ENCODE results near the gene VPS29. TPM values are rescaled to one million over a fixed set of nuclear protein-coding genes. Genes with fewer than 3 reads are reported as not detected.

The VPS29 gene
- total RNA-seq, 1 experiment from 2014 or later: 114 TPM

- H3K9me2 ChIP-seq (replicated peaks; ENCODE audit: low read length): no peaks in the 10 kb centered on the region
- TF ChIP-seq EZH2 (IDR thresholded peaks at IDR 0.05; ENCODE audit: low read length, unreplicated experiment): no peak
- TF ChIP-seq, protein P1, sequence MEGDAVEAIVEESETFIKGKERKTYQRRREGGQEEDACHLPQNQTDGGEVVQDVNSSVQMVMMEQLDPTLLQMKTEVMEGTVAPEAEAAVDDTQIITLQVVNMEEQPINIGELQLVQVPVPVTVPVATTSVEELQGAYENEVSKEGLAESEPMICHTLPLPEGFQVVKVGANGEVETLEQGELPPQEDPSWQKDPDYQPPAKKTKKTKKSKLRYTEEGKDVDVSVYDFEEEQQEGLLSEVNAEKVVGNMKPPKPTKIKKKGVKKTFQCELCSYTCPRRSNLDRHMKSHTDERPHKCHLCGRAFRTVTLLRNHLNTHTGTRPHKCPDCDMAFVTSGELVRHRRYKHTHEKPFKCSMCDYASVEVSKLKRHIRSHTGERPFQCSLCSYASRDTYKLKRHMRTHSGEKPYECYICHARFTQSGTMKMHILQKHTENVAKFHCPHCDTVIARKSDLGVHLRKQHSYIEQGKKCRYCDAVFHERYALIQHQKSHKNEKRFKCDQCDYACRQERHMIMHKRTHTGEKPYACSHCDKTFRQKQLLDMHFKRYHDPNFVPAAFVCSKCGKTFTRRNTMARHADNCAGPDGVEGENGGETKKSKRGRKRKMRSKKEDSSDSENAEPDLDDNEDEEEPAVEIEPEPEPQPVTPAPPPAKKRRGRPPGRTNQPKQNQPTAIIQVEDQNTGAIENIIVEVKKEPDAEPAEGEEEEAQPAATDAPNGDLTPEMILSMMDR (conservative IDR thresholded peaks at IDR 0.05; ENCODE audit: low read depth, low read length): peak; percentile 82
- no peak for TF ChIP-seq EZH2phosphoT487 (IDR thresholded peaks at IDR 0.05; ENCODE audit: borderline replicate concordance, low read length)
- peak within 1 kb of the TSS; percentile 87 for H3K4me2 ChIP-seq (ENCODE audit: low read length)
- peaks cover 5% of the 10 kb centered on the region; the same call in 1 of the 2 replicates for H4K20me1 ChIP-seq (ENCODE audit: low read length)
- ChIA-PET CTCF (interaction anchor here (0.6 to 1.9 kb wide), 8 partner anchors 17 to 433 kb away, joined by 4 to 25 read pairs (median 6); partner anchors contain the start of genes FAM216A and GPN3), POLR2A (ENCODE audit: unreplicated experiment) (interaction anchor here (0.6 to 1.1 kb wide), 6 partner anchors 17 to 922 kb away, joined by 3 to 8 read pairs (median 4); partner anchors contain the start of genes FAM216A and GPN3)
- peaks cover 40% of the 10 kb centered on the region for H3K79me2 ChIP-seq (ENCODE audit: low read length)
- H3K27me3 ChIP-seq (ENCODE audit: low read length): no peaks in the 10 kb centered on the region
- peak within 1 kb of the TSS; percentile 77 for H2AFZ ChIP-seq (ENCODE audit: low read length)
- intact Hi-C loops (cut with micrococcal nuclease): loop anchor here (1.0 to 2.0 kb wide), 3 partner anchors 18 to 377 kb away; partner anchors contain the start of genes FAM216A and GPN3
- DNase-seq (peak; percentile 97), ATAC-seq (peak; percentile 96)
- H3K4me3 ChIP-seq (ENCODE audit: low read length): peak within 1 kb of the TSS; percentile 94
- H3K9ac ChIP-seq (ENCODE audit: low read length): peak within 1 kb of the TSS; percentile 92
- H3F3A ChIP-seq (ENCODE audit: low read length, unreplicated experiment): peaks cover 3% of the 10 kb centered on the region
- H3K36me3 ChIP-seq (ENCODE audit: low read depth, low read length): peaks cover 21% of the 10 kb centered on the region; the same call in 1 of the 2 replicates
- TSS peak; percentile 73 for BruUV-seq (replicated peaks)
- H3K9me3 ChIP-seq (ENCODE audit: low read length): no peaks in the 10 kb centered on the region
- H3K4me1 ChIP-seq (ENCODE audit: insufficient read depth, low read length): 0 out of 2 replicates have a peak, but pooled peaks cover 5% of the 10 kb centered on the region
- peak within 1 kb of the TSS; percentile 75 for H3K27ac ChIP-seq (ENCODE audit: low read length)
These were observed 52.0 kb downstream of the VPS29 start, which contains the start of gene ARPC3 for GRCh38 chr12:110449799-110450497. Gene ARPC3 (minus strand): TSS chr12:110450337. CDS start chr12:110450260, 77 bp downstream.

- Histone ChIP-seq H3K4me1 (ENCODE audit: insufficient read depth, low read length) (0 out of 2 replicates have a peak, but pooled peaks cover 5% of the 10 kb centered on the region), H4K20me1 (ENCODE audit: low read length) (peaks cover 5% of the 10 kb centered on the region; the same call in 1 of the 2 replicates), H3K79me2 (ENCODE audit: low read length) (peaks cover 33% of the 10 kb centered on the region), H2AFZ (ENCODE audit: low read length) (no peak overlapping the region), H3K9me2 (replicated peaks; ENCODE audit: low read length) (no peaks in the 10 kb centered on the region), H3K4me3 (ENCODE audit: low read length) (no peak overlapping the region), H3F3A (ENCODE audit: low read length, unreplicated experiment) (no peaks in the 10 kb centered on the region), H3K4me2 (ENCODE audit: low read length) (no peak overlapping the region), H3K36me3 (ENCODE audit: low read depth, low read length) (peaks cover 46% of the 10 kb centered on the region), H3K9me3 (ENCODE audit: low read length) (no peaks in the 10 kb centered on the region), H3K27me3 (ENCODE audit: low read length) (no peaks in the 10 kb centered on the region), H3K9ac (ENCODE audit: low read length) (no peak overlapping the region), H3K27ac (ENCODE audit: low read length) (no peak overlapping the region)
- DNase-seq (no peak), ATAC-seq (no peak)
- intact Hi-C loops (cut with micrococcal nuclease): no loop called here
- TF ChIP-seq EZH2phosphoT487 (IDR thresholded peaks at IDR 0.05; ENCODE audit: borderline replicate concordance, low read length): no peak
- no peak for TF ChIP-seq EZH2 (IDR thresholded peaks at IDR 0.05; ENCODE audit: low read length, unreplicated experiment)
- TF ChIP-seq, protein P1 (conservative IDR thresholded peaks at IDR 0.05; ENCODE audit: low read depth, low read length): no peak
- CTCF ChIA-PET: interaction anchor here (0.7 kb wide), 1 partner anchor 1405 kb away, joined by 5 read pairs; no protein-coding TSS in a partner anchor
- POLR2A ChIA-PET (ENCODE audit: unreplicated experiment): interaction anchor here (0.6 kb wide), 1 partner anchor 329 kb away, joined by 3 read pairs; no protein-coding TSS in a partner anchor
- BruUV-seq (replicated peaks): no TSS peak
These were observed 57.5 kb downstream of the VPS29 start for GRCh38 chr12:110444455-110444854.

Other genes with a start within 250 kb of the VPS29 start
- gene ATP2A2, start 220.9 kb downstream of the VPS29 start, total RNA-seq (2014; rRNA removed): 174 and 211 TPM in 2 replicates
- gene ANAPC7, start 98.4 kb downstream of the VPS29 start, total RNA-seq (2014; rRNA removed): 80.5 and 112 TPM in 2 replicates
- gene ARPC3, start 51.8 kb downstream of the VPS29 start, total RNA-seq (2014; rRNA removed): 202 and 292 TPM in 2 replicates
- 31.4 and 32.5 TPM in 2 replicates for gene GPN3, start 33.9 kb downstream of the VPS29 start, total RNA-seq (2014; rRNA removed)
- 19.5 and 27.8 TPM in 2 replicates for gene FAM216A, start 33.3 kb downstream of the VPS29 start, total RNA-seq (2014; rRNA removed)
- 0.40 and 0.52 TPM in 2 replicates for gene RAD9B, start 220 bp upstream of the VPS29 start, total RNA-seq (2014; rRNA removed)
- 9.0 and 16.0 TPM in 2 replicates for gene PPTC7, start 81.2 kb upstream of the VPS29 start, total RNA-seq (2014; rRNA removed)
- gene TCTN1, start 112.0 kb upstream of the VPS29 start, total RNA-seq (2014; rRNA removed): 40.0 and 40.6 TPM in 2 replicates
- 2.2 and 3.3 TPM in 2 replicates for gene HVCN1, start 187.0 kb upstream of the VPS29 start, total RNA-seq (2014; rRNA removed)
- gene PPP1CC, start 240.8 kb upstream of the VPS29 start, total RNA-seq (2014; rRNA removed): 202 and 204 TPM in 2 replicates

Data from PC-3 (cell line).